GM21515 (cell line): ENCODE results near the gene PDS5B.

ENCODE experiments used
- ATAC-seq: cut with Tn5 transposase; IDR thresholded peaks from one replicate; pipeline ENCODE4 v1.9.1; 2021; ENCODE audit not compliant: unreplicated experiment

Gene PDS5B

GRCh38 chr13:32587811-32588170, 1.5 kb downstream of the PDS5B start:
- no peak for ATAC-seq

- ATAC-seq, result no peak
Measured at GRCh38 chr13:32588736-32589135, 2.5 kb downstream of the PDS5B start.

GRCh38 chr13:32589471-32589870, 3.2 kb downstream of the PDS5B start:
- no peak for ATAC-seq

GRCh38 chr13:32590266-32590665, 4.0 kb downstream of the PDS5B start:
- ATAC-seq, result no peak

DNA sequence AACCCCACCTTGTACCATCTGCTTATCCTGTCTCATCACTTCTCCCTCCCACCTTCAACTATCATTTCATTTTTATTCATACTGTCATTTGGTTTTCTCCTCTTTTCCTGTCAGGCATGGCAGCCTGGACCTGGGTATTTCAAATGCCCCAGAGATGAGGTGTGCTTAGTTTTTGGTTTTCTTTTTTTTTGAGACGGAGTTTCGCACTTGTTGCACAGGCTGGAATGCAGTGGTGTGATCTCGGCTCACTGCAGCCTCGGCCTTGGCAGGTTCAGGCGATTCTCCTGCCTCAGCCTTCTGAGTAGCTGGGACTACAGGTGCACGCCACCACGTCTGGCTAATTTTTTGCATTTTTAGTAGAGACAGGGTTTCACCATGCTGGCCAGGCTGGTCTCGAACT, 5.8 kb downstream of the PDS5B start:
- no peak for ATAC-seq

DNA sequence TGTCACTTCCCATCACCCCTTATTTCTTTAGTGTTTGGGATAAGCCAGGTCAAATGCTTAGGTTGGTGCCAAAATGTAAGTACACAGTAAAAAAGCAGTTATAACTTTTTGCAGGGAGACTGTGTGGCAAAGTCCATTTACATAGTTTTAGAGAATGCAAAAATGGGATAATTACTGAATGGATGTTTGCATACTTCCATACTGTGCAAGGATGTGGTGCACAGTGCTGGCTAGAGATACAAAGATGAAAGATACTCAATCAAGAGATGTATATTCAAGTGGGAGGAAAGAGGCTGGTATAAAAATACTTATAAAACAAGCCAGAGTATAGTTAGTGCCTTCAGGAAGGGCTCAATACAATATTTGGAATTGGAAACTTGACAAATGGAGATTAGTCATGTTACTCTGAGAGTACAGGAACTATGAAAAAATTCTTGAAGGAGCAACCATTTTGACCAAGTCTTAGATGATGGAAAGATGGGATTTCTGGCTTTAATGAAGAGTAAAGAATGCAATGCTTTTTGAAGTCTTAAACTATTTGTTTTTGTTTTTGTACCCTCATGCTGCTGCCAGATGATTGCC, 8.0 kb downstream of the PDS5B start:
- ATAC-seq, result no peak

DNA sequence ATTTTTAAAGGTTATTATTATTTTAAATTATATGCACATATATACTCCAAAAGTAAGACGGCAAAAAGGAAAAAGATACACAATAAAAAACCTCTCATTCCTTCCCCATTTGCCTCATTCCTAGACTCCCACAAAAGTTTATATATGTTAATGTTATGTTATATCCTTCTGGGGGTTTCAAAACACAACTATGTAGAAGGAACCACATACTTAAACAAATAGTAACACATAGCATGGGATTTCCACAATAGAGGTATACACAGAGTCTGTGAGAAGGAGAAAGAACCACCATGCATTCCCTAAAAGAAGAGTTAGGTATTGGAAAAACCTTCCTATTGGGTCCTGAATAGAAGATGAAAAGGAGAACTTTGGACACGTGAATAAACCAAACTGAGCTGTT, 9.1 kb downstream of the PDS5B start:
- ATAC-seq, result no peak

DNA sequence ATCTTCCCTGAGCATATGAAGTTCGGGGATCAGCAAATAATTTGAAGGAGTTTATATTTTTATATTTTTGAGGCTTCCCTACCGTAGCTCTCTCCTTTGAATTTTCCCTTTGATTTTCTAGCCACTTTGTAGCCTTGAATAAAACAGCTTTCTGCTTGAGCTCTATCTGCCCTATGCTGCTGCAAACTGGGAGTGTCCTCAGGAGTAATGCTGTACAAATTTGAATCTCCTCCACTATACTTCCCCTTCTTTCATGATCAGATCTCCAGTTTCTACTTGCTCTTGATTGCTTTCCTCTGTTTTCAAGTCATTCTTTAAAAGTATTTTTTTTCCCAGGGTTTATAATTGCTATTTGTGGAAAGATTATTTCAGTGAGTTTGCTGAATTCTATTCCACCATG, 14.6 kb downstream of the PDS5B start:
- ATAC-seq, result no peak

GRCh38 chr13:32609428-32609827, 23.2 kb downstream of the PDS5B start:
- ATAC-seq, result no peak

DNA sequence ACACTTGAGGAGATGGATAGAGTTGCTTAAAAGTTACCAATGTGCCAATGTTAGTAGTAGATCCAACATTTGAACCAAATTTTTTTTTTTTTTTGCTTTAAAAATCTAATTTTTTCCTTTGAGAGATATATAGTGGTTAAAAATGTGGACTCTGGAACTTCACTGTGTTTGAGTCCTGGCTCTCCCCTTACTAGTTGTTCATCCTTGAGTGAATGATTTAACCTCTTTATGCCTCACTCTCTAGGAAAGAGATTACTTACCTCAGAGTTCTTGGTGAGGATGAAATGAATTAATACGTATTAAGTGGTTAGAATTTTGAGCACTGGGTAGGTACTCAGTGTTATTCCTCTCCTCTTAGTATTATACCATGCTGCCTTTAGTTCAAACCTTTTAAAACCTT, 24.3 kb downstream of the PDS5B start:
- ATAC-seq, result no peak

DNA sequence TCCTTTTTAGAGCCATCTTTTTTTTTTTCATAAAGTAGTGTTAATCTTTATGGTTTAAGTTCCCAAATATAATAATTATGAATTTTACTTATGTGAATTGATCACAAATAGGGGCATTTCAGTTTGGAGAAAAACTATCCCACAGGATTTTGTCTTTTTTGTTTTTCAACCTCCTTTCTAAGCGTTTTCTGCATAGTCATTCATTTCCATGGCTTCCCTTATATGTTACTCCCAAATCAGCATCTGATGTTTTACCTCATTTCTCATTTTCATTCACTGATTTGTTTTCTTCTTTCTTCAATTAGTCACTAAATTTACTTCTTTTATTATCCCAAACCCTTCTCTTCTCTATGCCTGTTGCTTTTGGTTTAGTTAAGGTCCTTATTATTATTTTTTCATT, 24.7 kb downstream of the PDS5B start:
- no peak for ATAC-seq

- ATAC-seq, result no peak
Measured at GRCh38 chr13:32616883-32617511, 30.7 kb downstream of the PDS5B start.

- no peak for ATAC-seq
Measured at GRCh38 chr13:32622827-32623226, 36.6 kb downstream of the PDS5B start.

- ATAC-seq, result no peak
Measured at GRCh38 chr13:32624441-32624840, 38.2 kb downstream of the PDS5B start.

DNA sequence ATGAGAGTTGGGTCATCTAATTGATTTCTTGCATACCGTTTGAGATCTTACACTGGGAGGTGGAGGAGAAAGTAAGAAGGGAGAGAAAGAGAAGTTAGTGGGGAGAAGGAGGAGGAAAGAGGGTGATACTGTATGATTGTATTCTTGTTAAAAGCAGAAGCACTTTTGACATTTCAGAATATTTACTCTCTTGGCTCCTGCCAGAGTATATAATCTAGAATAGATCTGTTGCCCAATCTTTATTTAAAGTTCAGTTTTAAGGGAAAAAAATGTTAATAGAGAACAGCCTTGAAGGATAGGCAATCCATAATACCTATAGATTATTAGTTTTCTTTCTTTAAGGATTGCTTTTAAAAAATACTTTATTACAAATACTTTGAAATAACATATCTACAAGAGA, 41.5 kb downstream of the PDS5B start:
- ATAC-seq, result no peak

DNA sequence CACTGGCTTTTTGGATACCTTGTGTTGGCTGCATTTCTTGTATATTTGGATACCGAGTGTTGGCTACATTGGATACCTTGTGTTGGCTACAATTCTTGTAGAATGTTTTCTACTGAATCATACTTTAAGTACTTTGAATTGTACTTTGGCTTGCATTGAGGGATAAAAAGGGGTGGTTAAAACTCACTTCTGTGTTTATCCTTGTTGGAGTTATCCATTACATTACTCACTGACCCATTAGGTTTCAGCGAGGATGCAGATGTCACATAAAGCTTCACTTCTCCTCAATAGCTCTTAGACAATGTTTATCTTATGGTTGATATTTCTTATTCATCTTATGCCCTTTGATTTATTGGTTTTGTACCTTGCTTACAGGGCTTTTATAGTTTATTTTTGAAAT, 43.1 kb downstream of the PDS5B start:
- no peak for ATAC-seq

DNA sequence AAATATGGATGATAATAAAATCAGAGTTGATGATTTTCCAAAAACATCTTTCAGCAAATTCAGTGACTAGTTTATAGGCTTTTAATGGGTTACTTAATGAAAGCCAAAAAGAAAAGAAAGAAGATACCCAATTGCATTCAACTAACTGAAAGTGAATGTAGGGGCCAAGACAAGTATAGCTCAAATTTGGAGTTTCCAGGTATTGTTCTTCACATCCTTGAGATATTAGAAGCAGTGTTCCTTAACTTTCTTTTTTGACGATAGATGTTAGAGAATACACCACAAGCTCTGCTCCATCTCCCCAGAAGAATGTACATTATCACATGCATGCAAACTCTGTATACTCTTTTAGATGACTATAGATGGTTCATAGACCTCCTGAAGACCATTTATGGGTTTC, 43.6 kb downstream of the PDS5B start:
- no peak for ATAC-seq

- ATAC-seq, result no peak
Measured at GRCh38 chr13:32632343-32632909, 46.2 kb downstream of the PDS5B start.

DNA sequence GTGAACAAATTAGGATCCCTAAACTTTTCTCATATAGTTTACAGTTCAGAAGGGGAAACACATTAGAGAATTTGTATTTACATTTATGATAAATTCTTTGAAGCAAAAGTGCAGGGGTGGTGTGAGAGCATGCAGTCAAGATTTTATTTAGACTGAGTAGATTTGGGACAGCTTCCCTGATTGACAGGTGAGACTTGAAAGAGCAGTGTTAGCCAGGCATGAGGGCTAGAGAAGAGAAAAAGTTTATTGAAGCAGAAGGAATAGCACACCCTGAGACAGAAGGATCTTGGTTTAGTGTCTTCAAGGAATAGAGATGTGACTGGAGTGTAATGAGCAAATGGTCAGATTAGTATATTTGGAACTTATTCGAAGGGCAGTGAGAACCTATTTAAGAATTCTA, 50.5 kb downstream of the PDS5B start:
- ATAC-seq, result no peak

DNA sequence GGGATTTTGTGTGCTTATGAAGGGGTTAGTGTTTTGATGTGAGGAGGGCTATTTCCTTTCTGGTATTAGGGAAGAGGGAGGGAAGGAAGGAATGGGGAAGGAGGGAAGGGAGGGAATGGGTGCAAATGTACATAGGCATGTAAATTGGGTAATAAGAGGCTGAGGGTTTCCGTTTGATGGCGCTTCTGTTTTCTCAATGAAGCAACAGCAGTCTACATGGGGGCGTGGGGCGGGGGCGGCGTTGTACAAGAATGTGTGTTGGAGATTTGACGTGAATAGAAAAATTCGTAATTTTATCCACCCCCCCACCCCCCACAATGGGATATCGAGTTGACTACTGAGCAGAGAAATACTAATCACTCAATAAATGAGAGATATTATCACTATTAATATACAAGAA, 52.5 kb downstream of the PDS5B start:
- no peak for ATAC-seq

DNA sequence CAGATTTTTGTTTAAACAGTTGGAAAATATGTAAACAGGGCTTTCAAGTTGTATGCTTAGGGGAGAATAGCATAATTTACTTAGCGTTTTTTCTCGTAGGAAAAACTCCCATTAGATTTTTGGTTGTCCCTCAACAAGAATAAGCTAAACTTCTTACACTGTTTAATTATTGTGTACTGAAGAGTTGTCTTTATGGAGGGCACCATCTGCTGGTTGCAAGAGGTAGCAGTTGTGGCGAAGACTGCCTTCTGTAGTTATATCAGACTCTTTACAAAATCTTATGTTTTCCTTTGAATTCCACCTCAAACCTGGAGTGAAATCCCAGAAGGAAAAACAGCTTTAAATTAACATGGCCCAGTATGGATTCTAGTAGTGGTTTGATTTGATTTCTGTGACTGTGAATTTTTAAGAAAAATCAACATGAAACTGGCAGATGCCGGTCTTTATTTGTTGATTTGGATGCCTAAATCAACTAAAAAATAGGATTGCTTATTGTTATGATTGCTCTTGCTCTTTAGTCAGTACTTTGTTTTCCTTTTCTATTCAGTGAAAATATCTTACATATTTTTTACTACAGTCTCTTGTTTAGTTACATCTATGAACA, 53.4 kb downstream of the PDS5B start:
- ATAC-seq, result peak; percentile 71

DNA sequence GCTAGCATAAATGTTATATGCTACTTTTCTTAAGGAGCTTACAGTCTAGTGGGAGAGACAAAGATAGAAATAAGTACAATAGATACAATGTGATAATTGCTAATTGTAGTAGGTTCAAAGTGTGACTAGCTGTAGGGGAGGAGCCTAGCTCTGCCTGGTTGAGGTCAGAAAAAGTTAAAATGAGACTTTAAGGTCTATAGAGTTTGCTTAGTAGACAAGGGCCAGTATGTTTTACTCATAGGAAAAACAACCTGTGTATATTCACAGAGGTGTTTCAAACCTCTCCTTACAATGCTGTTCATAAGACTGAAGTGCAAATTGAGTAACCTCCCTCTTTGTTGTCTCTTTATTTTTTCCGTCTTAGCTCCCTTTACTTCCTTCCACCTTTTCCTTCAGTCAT, 56.1 kb downstream of the PDS5B start:
- no peak for ATAC-seq

- no peak for ATAC-seq
Measured at GRCh38 chr13:32642858-32643257, 56.6 kb downstream of the PDS5B start.
